H7 (cell line): Measurements from ENCODE around the gene NBEA. TPM values are rescaled to one million over a fixed set of nuclear protein-coding genes. Genes with fewer than 3 reads are reported as not detected.
"Not testable (repeated sequence)": the region's sequence is repeated elsewhere in the genome, so short reads cannot be mapped to it uniquely, and the experiment has no call there.

Experiments used
- DNase-seq: peaks from one replicate; pipeline ENCODE4 v3.0.0; 2012
- H3K27me3 ChIP-seq: 2 replicates; pipeline ENCODE4 v1.6.0; 2011; ENCODE audit warnings: mild to moderate bottlenecking, low read length; ENCODE audit not compliant: control insufficient read depth, insufficient read depth
- H3K36me3 ChIP-seq: replicated peaks from 2 replicates; pipeline ENCODE4 v1.5.1; 2011; ENCODE audit warnings: low read length; ENCODE audit not compliant: control insufficient read depth, insufficient read depth
- H3K4me3 ChIP-seq: 2 replicates; pipeline ENCODE4 v1.5.1; 2011; ENCODE audit warnings: low read depth, mild to moderate bottlenecking, control low read depth, low read length, moderate library complexity; ENCODE audit not compliant: insufficient read depth
- total RNA-seq: library from RNA; depleted of rRNA; stranded (reverse); fragments of >200 nt; shearing (Covaris generic); gene quantifications from 2 replicates; pipeline ENCODE4 v1.2.3, GENCODE V29; 2014

The NBEA gene
- total RNA-seq, 1 experiment from 2014 or later, result 11.8 TPM

DNA sequence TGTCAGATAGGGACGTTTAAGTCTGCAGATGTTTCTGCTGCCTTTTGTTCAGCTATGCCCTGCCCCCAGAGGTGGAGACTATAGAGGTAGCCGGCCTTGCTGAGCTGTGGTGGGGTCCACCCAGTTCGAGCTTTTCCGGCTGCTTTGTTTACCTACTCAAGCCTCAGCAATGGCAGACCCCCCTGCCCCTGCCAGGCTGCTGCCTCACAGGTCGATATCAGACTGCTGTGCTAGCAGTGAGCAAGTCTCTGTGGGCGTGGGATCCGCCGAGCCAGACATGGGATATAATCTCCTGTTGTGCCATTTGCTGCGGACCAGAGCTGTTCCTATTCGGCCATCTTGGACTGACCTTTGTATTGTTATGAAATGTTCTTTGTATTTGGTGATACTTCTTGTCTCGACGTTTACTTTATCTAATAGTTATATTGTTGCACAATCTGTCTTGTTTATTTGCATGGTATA lies 46.3 kb downstream of the NBEA start:
- Histone ChIP-seq H3K36me3 (peaks cover 4% of the 10 kb centered on the region), H3K27me3 (no peaks in the 10 kb centered on the region), H3K4me3 (no peak overlapping the region)
- DNase-seq, result no peak

GRCh38 chr13:34990399-34991214 lies 48.5 kb downstream of the NBEA start:
- Histone ChIP-seq H3K36me3 (peaks cover 4% of the 10 kb centered on the region), H3K27me3 (no peaks in the 10 kb centered on the region), H3K4me3 (no peak overlapping the region)
- DNase-seq, result no peak

DNA sequence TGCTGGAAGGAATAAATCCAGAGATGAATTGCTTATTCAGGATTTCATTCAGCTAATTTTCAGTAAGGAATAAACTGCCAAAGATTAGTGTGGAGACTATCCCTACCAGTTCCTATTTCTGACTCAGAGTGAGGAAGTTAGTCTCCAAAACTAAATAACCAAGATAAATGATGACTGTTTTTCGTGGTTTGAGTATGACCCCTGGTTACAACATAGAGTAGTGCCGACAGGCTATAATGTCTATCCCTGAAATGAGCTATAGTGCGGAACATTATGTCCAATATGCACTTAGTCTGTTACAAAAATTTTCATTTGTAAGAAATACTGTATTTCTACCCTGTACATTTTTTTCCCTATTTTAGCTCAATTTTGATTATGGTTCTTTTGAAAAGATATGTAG lies 51.4 kb downstream of the NBEA start:
- H3K36me3 ChIP-seq, result peaks cover 4% of the 10 kb centered on the region
- no peak for DNase-seq
- no peaks in the 10 kb centered on the region for H3K27me3 ChIP-seq
- H3K4me3 ChIP-seq, result no peak overlapping the region

GRCh38 chr13:35003734-35004133 lies 61.7 kb downstream of the NBEA start:
- not testable (repeated sequence) for H3K4me3 ChIP-seq, H3K36me3 ChIP-seq, DNase-seq, H3K27me3 ChIP-seq

- no peak for DNase-seq
- H3K27me3 ChIP-seq, result no peaks in the 10 kb centered on the region
- H3K4me3 ChIP-seq, result no peak overlapping the region
- no peaks in the 10 kb centered on the region for H3K36me3 ChIP-seq
Observed at GRCh38 chr13:35005051-35005450, 63.0 kb downstream of the NBEA start.

DNA sequence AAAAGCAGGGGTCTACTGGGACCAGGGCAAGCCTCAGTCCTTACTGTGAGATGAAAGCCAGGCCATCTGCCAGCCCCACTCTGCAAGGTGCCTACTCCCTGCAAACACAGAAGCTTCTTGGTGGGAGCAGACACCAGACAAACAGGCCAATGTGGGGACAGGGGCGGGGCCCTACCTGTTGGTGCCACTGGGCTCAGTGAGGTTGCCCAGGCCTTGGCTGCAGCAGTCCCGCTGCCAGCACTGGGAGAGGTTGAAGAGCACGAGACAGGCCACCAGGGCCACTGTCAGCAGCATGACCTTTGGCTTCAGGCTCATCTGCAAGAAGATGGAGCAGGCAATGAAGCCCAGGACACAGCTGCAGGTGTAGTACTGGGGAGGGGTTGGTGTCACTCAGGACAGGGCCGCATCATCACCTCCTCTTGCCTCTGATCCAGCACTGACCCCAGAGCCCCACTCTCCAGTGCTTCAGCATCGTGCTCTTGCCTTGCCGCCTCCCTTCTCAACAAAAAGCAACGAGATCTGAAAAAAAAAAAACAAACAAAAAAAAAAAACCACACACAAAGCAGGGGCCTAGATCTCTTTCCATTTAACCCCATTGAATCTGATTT lies 72.6 kb downstream of the NBEA start:
- peak; percentile 7 for DNase-seq
- H3K4me3 ChIP-seq, result no peak overlapping the region
- no peaks in the 10 kb centered on the region for H3K36me3 ChIP-seq

GRCh38 chr13:35016362-35017112 lies 74.5 kb downstream of the NBEA start:
- Histone ChIP-seq H3K4me3 (no peak overlapping the region), H3K27me3 (no peaks in the 10 kb centered on the region), H3K36me3 (no peaks in the 10 kb centered on the region)
- DNase-seq, result no peak

More for the DNA sequence above, 72.6 kb downstream of the NBEA start:
- no peaks in the 10 kb centered on the region for H3K27me3 ChIP-seq

DNA sequence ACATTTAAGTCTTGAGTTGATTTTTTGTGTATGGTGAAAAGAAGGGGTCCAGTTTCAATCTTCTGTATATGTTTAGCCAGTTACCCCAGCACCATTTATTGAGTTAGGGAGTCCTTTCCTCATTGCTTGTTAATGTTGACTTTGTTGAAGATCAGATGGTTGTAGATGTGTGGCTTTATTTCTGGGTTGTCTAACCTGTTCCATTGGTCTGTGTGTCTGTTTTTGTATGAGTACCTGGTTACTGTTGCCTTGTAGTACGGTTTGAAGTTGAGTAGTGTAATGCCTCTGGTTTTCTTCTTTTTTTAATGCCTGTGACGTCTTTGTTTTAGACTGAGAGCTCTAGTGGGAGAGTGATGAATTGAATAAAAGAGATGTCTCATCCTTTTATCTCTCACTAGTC lies 83.2 kb downstream of the NBEA start:
- no peaks in the 10 kb centered on the region for H3K27me3 ChIP-seq
- no peak overlapping the region for H3K4me3 ChIP-seq
- DNase-seq, result no peak
- H3K36me3 ChIP-seq, result no peaks in the 10 kb centered on the region

DNA sequence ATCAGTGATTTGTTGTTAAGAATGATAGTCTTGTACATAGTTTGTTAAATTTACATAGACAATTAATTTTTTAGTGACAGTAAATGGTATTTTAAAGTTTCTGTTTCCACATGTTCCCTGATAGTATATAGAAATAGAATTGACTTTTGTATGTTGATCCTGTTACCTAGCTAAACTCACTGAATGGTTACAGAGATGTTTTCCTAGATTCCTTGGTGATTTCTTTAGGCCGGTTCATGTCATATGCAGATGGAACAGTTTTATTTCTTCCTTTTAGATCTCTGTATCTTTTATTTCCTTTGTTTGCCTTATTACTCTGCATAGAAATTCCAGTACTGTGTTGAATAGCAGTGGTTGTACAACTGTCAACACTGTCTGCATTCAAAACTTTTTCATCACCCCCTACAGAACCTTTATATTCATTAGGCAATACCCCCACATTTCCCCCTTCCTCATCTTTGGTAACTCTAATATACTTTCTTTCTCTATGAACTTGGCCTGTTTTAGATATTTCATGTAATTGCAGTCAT lies 86.3 kb downstream of the NBEA start:
- H3K4me3 ChIP-seq, result no peak overlapping the region
- H3K27me3 ChIP-seq, result no peaks in the 10 kb centered on the region
- no peak for DNase-seq
- no peaks in the 10 kb centered on the region for H3K36me3 ChIP-seq

DNA sequence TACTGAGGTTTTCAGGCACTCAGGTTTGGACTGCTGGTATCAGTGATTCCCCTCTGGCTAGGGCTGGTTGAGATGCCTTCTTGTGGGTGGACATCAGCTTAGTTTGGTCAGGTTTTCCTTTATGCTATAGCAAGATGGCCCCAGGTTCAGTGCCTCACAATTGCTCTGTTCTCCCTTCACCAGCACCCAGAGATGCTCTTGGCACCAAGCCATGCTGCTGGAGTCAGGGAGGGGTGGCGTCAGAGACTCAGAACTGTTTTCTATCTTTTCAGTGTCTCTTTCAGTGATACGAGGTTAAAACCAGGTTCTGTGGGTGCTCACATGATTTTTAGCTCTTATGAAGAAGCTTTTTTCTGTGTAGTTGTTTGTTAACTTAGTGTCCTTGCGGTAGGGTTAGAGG lies 96.9 kb downstream of the NBEA start:
- no peak overlapping the region for H3K4me3 ChIP-seq
- H3K36me3 ChIP-seq, result no peaks in the 10 kb centered on the region
- no peaks in the 10 kb centered on the region for H3K27me3 ChIP-seq
- no peak for DNase-seq

GRCh38 chr13:35046587-35046986 lies 104.5 kb downstream of the NBEA start:
- no peak for DNase-seq
- Histone ChIP-seq H3K27me3 (no peaks in the 10 kb centered on the region), H3K36me3 (no peaks in the 10 kb centered on the region), H3K4me3 (no peak overlapping the region)

DNA sequence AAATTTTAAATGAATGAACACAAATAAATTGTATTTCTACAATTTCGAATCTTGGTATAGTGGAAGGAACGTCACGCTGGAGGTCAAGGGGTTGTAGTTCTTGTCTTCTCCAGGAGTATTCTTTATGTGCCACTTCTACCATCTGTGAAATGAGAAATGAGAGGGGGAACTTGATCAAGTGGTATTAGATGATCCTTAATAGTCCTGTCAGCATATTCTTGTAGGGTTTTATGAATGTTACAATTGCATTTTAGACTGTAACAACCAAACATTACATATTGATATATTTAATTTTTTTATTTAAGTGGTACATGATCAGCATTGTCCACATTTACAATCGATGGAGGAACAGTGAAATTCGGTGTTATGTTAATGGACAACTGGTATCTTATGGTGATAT lies 113.6 kb downstream of the NBEA start:
- Histone ChIP-seq H3K27me3 (no peaks in the 10 kb centered on the region), H3K4me3 (no peak overlapping the region), H3K36me3 (no peaks in the 10 kb centered on the region)
- DNase-seq, result no peak

- Histone ChIP-seq H3K36me3 (no peaks in the 10 kb centered on the region), H3K27me3 (no peaks in the 10 kb centered on the region), H3K4me3 (no peak overlapping the region)
- DNase-seq, result peak; percentile 1
Observed at GRCh38 chr13:35057858-35058257, 115.8 kb downstream of the NBEA start.

DNA sequence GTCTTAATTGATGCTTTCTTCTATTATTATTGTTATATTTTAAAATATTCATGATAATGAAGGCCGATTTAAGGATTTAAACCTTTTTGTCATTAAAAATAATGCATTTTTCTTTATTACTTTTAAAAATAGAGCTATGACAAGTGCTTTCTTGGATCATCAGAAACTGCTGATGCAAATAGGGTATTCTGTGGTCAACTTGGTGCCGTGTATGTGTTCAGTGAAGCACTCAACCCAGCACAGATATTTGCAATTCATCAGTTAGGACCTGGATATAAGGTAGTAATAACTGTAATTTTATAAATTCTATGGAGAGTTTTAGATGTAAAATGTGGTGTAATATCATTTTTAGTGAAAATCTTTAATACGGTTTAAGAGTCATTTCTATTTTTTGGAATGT lies 116.5 kb downstream of the NBEA start:
- not testable (repeated sequence) for H3K36me3 ChIP-seq, DNase-seq, H3K4me3 ChIP-seq, H3K27me3 ChIP-seq

- Histone ChIP-seq H3K27me3 (no peaks in the 10 kb centered on the region), H3K4me3 (no peak overlapping the region), H3K36me3 (no peaks in the 10 kb centered on the region)
- DNase-seq, result no peak
Observed at GRCh38 chr13:35086667-35087066, 144.6 kb downstream of the NBEA start.
